GM20000 (cell line): Measurements from ENCODE around the gene NSFL1C.
"Not testable (repeated sequence)": the region's sequence is repeated elsewhere in the genome, so short reads cannot be mapped to it uniquely, and the experiment has no call there.

Experiments
- DNase-seq: peaks from one replicate; pipeline ENCODE4 v3.0.0; 2012; ENCODE audit warnings: low spot score
- TF ChIP-seq, protein P1 (sequence below): IDR thresholded peaks from 2 replicates; pipeline ENCODE4 v1.5.1; 2012; ENCODE audit warnings: mild to moderate bottlenecking, control low read depth; ENCODE audit errors: extremely low read depth, missing control alignments

The NSFL1C gene

DNA sequence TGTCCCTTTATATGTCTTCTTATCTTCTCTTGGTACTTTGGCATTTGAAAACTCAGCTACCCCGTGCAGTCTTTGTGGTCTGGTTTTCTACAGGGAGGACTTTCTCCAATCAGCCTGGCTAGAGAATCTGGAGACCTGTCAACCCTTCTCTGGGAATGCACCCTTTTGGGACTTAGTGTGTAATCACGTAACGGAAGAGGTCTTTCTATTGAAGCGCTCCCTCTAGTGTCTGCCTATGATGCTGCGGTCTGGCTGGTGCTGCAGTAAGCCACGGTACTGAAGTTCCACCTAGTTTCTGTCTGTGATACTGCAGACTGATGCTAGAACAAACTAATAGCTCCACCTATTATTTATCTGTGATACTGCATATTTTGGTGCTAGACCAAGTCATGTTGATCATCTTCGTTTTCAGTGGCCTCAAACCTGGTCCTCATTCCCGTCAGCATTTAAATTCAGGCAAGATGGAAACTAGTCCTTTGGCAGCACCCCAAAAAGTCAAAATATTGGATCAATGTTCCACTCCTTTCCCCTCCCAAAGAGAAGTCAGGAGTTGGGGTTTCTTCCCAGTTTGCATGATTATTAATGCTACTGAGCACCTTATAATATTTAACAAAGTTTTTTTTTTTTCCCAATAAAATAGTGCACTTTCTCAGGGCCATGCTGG, 37.0 kb upstream of the NSFL1C start:
- TF ChIP-seq, protein P1, sequence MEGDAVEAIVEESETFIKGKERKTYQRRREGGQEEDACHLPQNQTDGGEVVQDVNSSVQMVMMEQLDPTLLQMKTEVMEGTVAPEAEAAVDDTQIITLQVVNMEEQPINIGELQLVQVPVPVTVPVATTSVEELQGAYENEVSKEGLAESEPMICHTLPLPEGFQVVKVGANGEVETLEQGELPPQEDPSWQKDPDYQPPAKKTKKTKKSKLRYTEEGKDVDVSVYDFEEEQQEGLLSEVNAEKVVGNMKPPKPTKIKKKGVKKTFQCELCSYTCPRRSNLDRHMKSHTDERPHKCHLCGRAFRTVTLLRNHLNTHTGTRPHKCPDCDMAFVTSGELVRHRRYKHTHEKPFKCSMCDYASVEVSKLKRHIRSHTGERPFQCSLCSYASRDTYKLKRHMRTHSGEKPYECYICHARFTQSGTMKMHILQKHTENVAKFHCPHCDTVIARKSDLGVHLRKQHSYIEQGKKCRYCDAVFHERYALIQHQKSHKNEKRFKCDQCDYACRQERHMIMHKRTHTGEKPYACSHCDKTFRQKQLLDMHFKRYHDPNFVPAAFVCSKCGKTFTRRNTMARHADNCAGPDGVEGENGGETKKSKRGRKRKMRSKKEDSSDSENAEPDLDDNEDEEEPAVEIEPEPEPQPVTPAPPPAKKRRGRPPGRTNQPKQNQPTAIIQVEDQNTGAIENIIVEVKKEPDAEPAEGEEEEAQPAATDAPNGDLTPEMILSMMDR: peak; percentile 85
- peak; percentile 81 for DNase-seq

DNA sequence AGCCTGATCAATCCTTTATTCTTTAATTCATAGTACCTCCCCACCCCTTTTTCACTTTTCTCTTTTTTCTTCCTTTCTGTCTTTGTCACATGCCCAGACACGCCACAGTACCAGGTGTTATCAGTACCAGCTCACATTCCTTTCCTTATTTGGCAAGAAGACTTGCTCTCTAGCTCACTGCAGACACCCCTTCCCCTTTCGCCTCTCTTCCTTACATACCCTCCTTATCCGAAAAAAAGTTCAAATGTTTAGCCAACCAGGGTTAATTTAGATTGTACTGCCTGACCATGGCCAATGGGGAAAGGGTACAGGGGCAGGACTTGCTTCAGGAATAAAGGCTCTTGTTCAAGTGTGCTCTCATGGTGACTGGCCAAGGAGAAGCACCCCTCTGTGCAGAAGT, 33.8 kb upstream of the NSFL1C start:
- TF ChIP-seq, protein P1: no peak

DNA sequence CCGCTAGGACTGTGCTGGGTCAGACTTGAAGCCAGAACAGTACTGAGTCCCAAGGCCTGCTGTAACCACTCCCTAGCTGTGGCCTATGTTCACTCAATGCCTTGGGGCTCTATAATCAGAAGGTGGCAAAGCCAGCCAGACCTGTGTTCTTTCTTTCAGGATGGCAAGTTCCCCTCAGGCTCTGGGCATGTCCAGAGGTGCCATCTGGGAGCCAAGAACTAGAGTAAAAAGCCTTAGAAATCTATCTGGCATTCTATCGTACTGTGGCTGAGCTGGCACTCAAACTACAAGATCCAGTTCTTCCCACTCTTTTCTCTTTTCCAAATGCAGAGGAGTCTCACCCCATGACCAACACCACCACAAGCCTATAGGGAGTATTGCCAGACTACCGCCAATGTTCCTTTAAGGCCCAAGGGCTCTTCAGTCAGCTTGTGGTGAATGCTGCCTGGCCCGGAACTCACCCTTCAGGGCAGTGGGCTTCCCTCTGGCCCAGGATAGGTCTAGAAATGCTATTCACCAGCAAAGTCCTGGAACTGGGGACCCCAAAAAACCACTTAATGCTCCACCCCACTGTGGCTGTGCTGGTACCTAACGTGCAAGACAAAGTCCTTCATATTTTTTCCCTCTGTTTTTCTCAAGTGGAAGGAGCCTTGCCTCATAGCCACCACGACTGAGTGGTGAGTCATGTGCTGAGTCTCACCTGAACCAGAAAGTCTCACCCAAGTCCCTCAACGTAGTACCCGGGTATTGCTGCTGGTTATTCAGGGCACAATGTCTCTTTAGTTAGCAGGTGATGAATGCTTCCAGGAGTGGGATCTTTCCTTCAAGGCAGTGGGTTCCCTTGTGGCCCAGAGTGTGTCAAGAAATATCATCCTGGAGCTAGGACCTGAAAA, 33.1 kb upstream of the NSFL1C start:
- TF ChIP-seq, protein P1: no peak
- DNase-seq: no peak

More for the DNA sequence above, 33.8 kb upstream of the NSFL1C start:
- no peak for DNase-seq

DNA sequence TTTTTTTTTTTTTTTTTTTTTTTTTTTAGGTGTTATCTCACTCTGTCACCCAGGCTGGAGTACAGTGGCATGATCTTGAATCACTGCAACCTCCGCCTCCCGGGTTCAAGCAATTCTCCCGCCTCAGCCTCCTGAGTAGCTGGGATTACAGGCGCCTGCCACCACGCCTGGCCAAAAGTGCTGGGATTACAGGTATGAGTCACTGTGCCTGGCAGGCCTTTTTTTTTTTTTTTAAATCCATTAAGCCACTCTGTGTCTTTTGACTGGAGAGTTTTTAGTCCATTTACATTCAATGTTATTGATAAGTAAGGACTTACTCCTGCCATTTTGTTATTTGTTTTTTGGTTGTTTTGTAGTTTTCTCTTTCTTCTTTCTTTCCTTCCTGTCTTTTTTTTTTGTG, 30.7 kb upstream of the NSFL1C start:
- DNase-seq: not testable (repeated sequence)

DNA sequence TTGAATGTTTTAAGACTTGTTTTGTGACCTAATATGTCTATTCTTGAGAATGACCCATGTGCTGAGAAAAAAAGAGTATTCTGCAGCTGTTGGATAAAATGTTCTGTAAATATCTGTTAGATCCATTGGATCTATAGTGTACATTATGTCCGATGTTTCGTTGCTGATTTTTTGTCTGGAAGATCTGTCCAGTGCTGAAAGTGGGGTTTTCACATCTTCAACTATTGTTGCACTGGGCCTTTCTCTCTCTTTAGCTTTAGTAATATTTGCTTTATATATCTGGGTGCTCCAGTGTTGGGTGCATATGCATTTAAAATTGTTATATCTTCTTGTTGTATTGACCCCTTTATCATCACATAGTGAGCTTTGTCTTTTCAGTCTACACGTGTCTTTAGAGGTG, 30.3 kb upstream of the NSFL1C start:
- TF ChIP-seq, protein P1: no peak
- DNase-seq: no peak

DNA sequence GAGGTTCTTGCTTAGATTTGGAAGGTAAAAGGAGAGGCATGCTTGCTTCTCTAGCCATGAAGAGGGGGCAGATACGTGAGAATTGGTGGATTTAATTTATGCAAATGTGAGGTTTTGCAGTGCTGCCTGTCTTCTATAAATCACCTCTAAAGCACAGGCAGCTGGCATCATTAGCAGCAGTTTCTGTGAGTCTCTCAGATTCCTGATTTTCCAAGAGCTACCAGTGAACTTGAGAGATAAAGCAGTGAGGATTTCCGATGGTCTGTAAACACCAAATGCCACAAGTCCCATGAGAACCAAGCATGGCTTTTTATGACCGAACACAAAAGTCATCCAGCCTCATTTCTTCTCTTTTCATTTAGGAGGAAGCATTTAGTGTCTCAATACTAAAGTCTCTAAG, 27.8 kb upstream of the NSFL1C start:
- no peak for DNase-seq
- TF ChIP-seq, protein P1: no peak

DNA sequence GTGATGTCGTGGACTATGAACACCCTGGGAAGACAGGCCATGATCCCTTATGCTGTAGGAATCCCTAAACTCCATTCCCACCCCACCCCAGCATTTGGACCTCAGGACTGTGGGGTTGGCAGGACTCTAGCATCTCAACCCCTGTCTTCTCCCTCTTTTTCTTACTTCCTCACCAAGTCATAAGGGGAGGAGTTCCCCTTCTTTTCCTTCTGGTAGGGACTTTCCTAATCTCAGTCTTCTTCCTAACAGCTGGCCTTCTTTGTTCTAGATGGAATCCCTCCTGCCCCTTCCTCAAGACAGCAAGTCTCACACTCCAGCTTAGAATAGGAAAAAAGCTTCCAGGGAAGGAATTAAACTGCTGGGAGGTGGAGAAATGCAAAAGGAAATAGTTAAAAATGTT, 26.9 kb upstream of the NSFL1C start:
- TF ChIP-seq, protein P1: no peak
- DNase-seq: no peak
